ENCODE measurements around the gene FGFRL1. TPM values are rescaled to one million over a fixed set of nuclear protein-coding genes. Genes with fewer than 3 reads are reported as not detected.
"Not testable (repeated sequence)": the region's sequence is repeated elsewhere in the genome, so short reads cannot be mapped to it uniquely, and the experiment has no call there.

The FGFRL1 gene
- total RNA-seq, 1 donor from 2014 or later = 26.6 TPM

- ATAC-seq = no peak
- DNase-seq = peak; percentile 21
- intact Hi-C loops (cut with micrococcal nuclease) = no loop called here
Observed at GRCh38 chr4:1045193-1045594, 33.8 kb downstream of the FGFRL1 start.

DNA sequence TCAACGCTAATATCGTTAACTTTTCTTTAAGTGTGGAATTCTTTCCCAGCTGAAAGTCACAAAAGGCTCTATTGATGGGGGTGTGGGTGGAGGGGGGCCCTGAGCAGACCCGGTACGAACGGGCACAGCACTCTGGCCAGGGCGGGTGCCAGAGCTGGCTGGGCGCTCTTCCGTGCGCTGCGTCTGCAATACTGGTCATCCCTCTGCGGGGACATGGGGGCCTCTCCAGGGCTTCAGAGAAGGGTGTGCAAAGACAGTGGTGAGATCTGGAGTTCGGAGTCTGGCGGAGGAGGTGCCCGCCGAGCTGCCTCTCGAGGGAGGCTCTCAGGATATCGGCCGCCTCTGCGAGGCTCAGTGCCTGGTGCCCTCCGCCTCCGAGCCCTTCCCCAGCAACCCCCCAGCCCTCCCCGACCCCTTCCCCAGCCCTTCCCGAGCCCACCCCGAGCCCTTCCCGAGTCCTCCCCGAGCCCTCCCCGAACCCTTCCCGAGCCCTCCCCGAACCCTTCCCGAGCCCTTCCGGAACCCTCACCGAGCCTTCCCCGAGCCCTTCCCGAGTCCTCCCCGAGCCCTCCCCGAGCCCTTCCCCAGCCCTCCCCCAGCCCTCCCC lies 34.3 kb downstream of the FGFRL1 start:
- DNase-seq (no peak), ATAC-seq (no peak)
- intact Hi-C loops (cut with micrococcal nuclease) = no loop called here

DNA sequence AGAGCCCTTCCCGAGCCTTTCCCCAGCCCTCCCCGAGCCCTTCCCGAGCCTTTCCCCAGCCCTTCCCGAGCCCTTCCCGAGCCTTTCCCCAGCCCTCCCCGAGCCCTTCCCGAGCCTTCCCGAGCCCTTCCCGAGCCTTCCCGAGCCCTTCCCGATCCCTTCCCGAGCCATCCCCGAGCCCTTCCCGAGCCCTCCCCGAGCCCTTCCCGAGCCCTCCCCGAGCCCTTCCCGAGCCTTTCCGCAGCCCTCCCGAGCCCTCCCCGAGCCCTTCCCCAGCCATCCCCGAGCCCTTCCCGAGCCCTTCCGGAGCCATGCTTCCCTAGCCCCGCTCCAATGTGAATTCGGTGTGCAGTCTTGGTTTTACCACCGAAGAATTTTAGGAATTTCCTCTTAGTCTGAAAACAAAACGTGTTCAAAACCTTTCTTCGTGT lies 35.2 kb downstream of the FGFRL1 start:
- DNase-seq = peak; percentile 72
- ATAC-seq = peak; percentile 35

GRCh38 chr4:1047106-1047975 lies 35.9 kb downstream of the FGFRL1 start:
- no peak for ATAC-seq
- intact Hi-C loops (cut with micrococcal nuclease) = no loop called here
- DNase-seq = peak; percentile 42

More for the DNA sequence above, 35.2 kb downstream of the FGFRL1 start:
- intact Hi-C loops (cut with micrococcal nuclease) = not testable (repeated sequence)

- no peak for DNase-seq
- ATAC-seq = no peak
- intact Hi-C loops (cut with micrococcal nuclease) = no loop called here
Observed at GRCh38 chr4:1047976-1048772, 36.7 kb downstream of the FGFRL1 start.

GRCh38 chr4:1048773-1049590 lies 37.6 kb downstream of the FGFRL1 start:
- intact Hi-C loops (cut with micrococcal nuclease) = no loop called here
- DNase-seq = no peak
- ATAC-seq = no peak

DNA sequence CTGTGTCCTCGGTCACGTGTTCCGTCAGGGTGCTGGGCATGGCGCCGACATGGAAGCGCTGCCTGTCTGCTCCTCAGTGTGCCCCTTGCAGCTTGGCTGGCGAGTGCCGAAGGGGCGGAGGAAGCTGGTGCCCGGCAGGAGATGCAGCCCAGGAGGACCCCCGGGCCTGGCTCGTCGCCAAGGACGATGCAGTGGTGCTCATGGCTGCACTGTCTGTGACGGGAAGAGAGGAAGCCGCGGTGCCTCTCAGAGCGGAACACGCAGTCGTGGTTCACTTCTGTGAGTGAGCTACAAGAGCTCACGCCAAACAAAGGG lies 38.1 kb downstream of the FGFRL1 start:
- intact Hi-C loops (cut with micrococcal nuclease) = no loop called here
- DNase-seq = peak; percentile 37
- no peak for ATAC-seq

DNA sequence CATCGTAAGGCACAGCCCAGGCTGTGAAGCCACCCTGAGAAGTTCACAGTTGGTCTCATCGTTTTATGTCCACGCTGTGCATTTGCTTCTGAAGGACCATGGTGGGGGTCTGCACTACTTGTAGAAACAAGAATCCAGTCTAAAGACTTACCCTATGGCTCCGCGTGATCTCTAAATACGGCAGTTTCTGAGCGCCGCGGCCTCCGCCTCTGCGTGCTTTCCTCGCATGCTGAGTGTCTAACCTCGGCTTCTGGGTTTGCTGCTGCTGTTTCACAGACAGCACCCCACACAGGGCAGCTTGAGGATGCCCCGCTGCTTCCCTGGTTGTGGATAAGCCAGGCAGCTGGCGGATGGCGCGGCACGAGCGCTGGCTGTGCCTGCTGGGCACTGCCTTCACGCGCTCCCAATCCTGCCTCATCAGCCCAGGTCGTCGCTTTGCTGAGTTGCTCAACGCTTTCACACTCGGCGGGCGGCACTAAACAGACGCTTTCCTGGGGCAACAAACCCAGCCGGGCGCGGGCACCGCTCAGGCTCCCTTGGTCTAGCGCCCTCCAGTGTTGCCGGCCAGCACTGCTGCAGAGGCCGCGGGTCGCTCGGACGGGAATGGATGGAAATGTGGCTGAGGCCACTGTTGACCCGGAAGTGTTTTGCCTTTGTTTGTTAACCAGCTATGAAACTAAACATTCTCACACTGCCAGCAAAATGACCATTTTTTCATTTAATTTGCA lies 39.2 kb downstream of the FGFRL1 start:
- intact Hi-C loops (cut with micrococcal nuclease) = no loop called here
- DNase-seq (no peak), ATAC-seq (no peak)

- ATAC-seq = no peak
- DNase-seq = no peak
Observed at GRCh38 chr4:1051472-1051871, 40.0 kb downstream of the FGFRL1 start.

DNA sequence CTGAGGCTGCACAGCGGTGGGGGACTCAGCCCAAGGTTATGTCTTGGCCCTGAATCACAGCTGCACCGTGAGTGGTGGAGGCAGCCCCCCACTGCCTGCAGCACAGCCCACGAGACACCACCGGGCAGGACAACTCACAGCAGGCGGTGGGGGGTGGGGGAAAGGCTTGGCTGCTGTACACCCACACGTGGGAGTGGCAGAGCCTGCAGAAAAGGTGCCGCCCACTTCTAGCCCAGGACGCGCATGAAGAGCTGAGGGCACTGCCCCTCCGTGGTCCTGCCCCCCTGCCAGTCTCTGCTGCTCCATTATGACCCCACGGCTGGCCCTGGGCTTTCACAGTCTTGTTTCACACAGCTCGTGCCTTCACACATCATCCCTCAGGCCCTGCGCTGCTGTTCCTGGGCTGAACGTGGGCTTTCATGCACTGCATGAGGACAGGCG lies 40.8 kb downstream of the FGFRL1 start:
- no peak for DNase-seq
- ATAC-seq = no peak
- intact Hi-C loops (cut with micrococcal nuclease) = no loop called here

More at GRCh38 chr4:1051472-1051871, 40.0 kb downstream of the FGFRL1 start:
- intact Hi-C loops (cut with micrococcal nuclease) = no loop called here

DNA sequence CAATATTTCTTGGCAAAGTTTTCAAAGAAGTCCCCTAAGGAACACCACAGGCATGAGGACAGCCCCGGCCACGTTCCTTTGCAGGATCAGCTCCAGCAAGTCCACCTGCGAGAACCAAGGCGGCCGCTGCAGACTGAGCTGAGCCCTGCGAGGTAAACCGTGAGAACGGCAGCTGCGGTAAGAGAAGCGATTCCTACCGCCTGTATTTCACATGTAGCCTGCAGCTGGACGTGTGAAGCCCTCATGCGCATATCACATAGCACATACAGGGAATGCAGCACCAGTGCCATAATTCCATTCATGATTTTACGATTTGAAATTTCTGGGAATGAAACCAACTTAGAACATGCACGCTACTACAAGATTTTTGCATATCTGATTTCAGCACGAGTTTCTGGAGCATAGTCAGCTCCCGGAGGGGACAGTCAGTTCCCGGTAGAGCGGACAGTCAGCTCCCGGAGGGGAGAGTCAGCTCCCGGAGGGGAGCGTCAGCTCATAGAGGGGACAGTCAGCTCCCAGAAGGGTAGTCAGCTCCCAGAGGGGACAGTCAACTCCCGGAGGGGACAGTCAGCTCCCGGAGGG lies 41.7 kb downstream of the FGFRL1 start:
- ATAC-seq (no peak), DNase-seq (no peak)
- intact Hi-C loops (cut with micrococcal nuclease) = no loop called here

DNA sequence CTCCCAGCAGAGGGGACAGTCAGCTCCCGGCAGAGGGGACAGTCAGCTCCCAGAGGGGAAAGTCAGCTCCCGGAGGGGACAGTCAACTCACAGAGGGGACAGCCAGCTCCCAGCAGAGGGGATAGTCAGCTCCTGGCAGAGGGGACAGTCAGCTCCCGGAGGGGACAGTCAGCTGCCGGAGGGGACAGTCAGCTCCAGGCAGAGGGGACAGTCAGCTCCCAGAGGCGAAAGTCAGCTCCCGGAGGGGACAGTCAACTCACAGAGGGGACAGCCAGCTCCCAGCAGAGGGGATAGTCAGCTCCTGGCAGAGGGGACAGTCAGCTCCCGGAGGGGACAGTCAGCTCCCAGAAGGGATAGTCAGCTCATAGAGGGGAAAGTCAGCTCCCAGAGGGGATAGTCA lies 42.5 kb downstream of the FGFRL1 start:
- DNase-seq; intact Hi-C loops (cut with micrococcal nuclease); ATAC-seq: not testable (repeated sequence)

DNA sequence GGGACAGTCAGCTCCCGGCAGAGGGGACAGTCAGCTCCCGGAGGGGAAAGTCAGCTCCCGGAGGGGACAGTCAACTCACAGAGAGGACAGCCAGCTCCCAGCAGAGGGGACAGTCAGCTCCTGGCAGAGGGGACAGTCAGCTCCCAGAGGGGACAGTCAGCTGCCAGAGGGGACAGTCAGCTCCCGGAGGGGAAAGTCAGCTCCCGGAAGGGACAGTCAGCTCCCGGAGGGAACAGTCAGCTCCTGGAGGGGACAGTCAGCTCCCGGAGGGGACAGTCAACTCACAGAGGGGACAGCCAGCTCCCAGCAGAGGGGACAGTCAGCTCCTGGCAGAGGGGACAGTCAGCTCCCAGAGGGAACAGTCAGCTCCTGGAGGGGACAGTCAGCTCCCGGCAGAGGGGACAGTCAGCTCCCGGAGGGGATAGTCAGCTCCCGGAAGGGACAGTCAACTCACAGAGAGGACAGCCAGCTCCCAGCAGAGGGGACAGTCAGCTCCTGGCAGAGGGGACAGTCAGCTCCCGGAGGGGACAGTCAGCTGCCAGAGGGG lies 43.3 kb downstream of the FGFRL1 start:
- ATAC-seq; DNase-seq; intact Hi-C loops (cut with micrococcal nuclease): not testable (repeated sequence)

DNA sequence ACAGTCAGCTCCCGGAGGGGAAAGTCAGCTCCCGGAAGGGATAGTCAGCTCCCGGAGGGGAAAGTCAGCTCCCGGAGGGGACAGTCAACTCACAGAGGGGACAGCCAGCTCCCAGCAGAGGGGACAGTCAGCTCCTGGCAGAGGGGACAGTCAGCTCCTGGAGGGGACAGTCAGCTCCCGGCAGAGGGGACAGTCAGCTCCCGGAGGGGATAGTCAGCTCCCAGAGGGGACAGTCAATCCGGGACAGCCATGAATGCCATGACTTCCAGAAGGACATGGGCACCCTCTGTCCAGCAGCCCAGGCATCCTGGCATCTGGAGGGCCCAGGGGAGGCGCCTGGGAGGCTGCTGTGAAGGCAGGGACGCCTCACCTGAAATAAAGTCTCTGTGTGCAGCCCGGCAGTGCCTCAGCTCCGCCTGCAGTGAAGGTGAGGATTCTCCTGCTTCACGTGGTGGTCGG lies 43.8 kb downstream of the FGFRL1 start:
- peak; percentile 29 for DNase-seq
- ATAC-seq; intact Hi-C loops (cut with micrococcal nuclease): not testable (repeated sequence)

GRCh38 chr4:1055721-1056590 lies 44.5 kb downstream of the FGFRL1 start:
- no peak for ATAC-seq
- intact Hi-C loops (cut with micrococcal nuclease) = no loop called here

DNA sequence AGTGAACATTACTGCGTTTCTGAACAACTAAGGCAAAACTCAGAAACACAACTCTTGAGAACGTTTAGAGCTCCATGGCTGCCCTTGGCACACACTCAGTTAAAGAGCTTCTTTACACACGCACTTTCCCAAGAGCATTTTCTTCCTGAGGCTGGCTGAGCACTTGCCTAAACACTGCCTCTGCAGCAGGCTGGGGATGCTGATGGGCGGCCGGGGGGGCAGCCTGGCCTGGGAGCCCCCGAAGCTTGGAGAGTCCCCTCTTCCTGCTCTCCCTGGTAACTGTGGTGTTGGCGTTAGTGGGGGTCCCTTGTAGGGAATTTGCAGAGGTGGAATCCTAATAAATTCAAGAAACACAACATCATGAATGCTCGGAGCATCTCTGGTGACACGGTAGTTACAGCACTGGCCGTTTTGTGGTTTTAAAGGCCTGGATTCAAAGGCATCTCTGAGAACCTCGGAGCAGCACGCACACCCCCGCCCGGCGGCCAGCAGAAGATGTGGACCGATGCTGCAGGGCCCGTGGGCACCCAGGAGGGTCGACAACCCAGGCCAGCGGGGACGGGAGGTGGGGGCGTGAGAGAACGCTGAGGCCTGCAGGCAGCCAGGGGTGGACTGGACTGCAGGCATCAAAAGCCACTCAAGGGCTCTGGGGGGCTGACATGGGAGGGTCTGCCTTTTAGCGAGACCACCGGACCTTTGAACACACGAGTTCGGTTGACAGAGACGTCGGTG lies 45.4 kb downstream of the FGFRL1 start:
- no peak for DNase-seq
- intact Hi-C loops (cut with micrococcal nuclease) = no loop called here
- no peak for ATAC-seq

More at GRCh38 chr4:1055721-1056590, 44.5 kb downstream of the FGFRL1 start:
- peak; percentile 49 for DNase-seq
